Left ventricle myocardium inferior (tissue), 1 donor: Measurements from ENCODE around the gene PCDHGA1. TPM values are rescaled to one million over a fixed set of nuclear protein-coding genes. Genes with fewer than 3 reads are reported as not detected.
"Not testable (repeated sequence)": the region's sequence is repeated elsewhere in the genome, so short reads cannot be mapped to it uniquely, and the experiment has no call there.

ENCODE experiments used
- DNase-seq: peaks from one replicate; pipeline ENCODE4 v3.0.0-alpha.2; 2020
- H3K27ac ChIP-seq: fragments of 200-600 bp; replicated peaks from 2 replicates; pipeline ENCODE4 v1.8.0; 2021
- H3K27me3 ChIP-seq: fragments of 200-600 bp; 2 replicates; pipeline ENCODE4 v1.8.0; 2021; ENCODE audit warnings: low read depth
- H3K36me3 ChIP-seq: fragments of 200-600 bp; 2 replicates; pipeline ENCODE4 v1.8.0; 2021
- H3K4me1 ChIP-seq: fragments of 200-600 bp; 2 replicates; pipeline ENCODE4 v1.8.0; 2021
- H3K4me3 ChIP-seq: fragments of 200-600 bp; 2 replicates; pipeline ENCODE4 v1.8.0; 2021; ENCODE audit warnings: mild to moderate bottlenecking, moderate library complexity
- H3K9me3 ChIP-seq: fragments of 200-600 bp; replicated peaks from 2 replicates; pipeline ENCODE4 v1.8.0; 2021
- intact Hi-C: fragments of 100-400 bp; cut with micrococcal nuclease; formaldehyde crosslinking; loops from one replicate; pipeline ENCODE4 v1.11.0; 2022
- total RNA-seq: library from RNA; stranded (reverse); fragmentation: NEBNext Ultra II Directional; extraction: Animal tissue kit (Norgen Biotek cat#: 25700); gene quantifications from one replicate; pipeline ENCODE4 v1.2.1, GENCODE V29; 2021
- TF ChIP-seq, protein P1 (sequence below): fragments of 200-600 bp; IDR thresholded peaks from 2 replicates; pipeline ENCODE4 v1.8.0; 2021; ENCODE audit warnings: antibody characterized with exemption, mild to moderate bottlenecking, borderline replicate concordance
- donor health status: DM: no; HTN: yes; CAD: no; lungs with severe emphysema.

The PCDHGA1 gene
- total RNA-seq, 1 donor from 2014 or later = 3.1 TPM

- no peak overlapping the region for H3K27ac ChIP-seq
- no peak overlapping the region for H3K4me3 ChIP-seq
- peaks cover 96% of the 10 kb centered on the region for H3K9me3 ChIP-seq
- intact Hi-C loops = no loop called here
- no peak for DNase-seq
- H3K4me1 ChIP-seq = peaks cover 29% of the 10 kb centered on the region
- no peaks in the 10 kb centered on the region for H3K27me3 ChIP-seq
- H3K36me3 ChIP-seq = peaks cover 42% of the 10 kb centered on the region
- TF ChIP-seq, protein P1, sequence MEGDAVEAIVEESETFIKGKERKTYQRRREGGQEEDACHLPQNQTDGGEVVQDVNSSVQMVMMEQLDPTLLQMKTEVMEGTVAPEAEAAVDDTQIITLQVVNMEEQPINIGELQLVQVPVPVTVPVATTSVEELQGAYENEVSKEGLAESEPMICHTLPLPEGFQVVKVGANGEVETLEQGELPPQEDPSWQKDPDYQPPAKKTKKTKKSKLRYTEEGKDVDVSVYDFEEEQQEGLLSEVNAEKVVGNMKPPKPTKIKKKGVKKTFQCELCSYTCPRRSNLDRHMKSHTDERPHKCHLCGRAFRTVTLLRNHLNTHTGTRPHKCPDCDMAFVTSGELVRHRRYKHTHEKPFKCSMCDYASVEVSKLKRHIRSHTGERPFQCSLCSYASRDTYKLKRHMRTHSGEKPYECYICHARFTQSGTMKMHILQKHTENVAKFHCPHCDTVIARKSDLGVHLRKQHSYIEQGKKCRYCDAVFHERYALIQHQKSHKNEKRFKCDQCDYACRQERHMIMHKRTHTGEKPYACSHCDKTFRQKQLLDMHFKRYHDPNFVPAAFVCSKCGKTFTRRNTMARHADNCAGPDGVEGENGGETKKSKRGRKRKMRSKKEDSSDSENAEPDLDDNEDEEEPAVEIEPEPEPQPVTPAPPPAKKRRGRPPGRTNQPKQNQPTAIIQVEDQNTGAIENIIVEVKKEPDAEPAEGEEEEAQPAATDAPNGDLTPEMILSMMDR = no peak
Observed at GRCh38 chr5:141389153-141390042, 59.1 kb downstream of the PCDHGA1 start.

- Histone ChIP-seq H3K4me1 (peaks cover 29% of the 10 kb centered on the region), H3K9me3 (peaks cover 93% of the 10 kb centered on the region), H3K27me3 (no peaks in the 10 kb centered on the region), H3K27ac (no peak within 1 kb of the TSS), H3K4me3 (no peak within 1 kb of the TSS), H3K36me3 (peaks cover 35% of the 10 kb centered on the region)
- no peak for DNase-seq
- TF ChIP-seq, protein P1 = peak; percentile 39
- intact Hi-C loops = no loop called here
Observed at GRCh38 chr5:141392429-141393198, 62.3 kb downstream of the PCDHGA1 start, which contains the start of gene PCDHGA8. TSS of gene PCDHGA8 (plus strand) at chr5:141392633. CDS start at chr5:141392814, 181 bp downstream.

DNA sequence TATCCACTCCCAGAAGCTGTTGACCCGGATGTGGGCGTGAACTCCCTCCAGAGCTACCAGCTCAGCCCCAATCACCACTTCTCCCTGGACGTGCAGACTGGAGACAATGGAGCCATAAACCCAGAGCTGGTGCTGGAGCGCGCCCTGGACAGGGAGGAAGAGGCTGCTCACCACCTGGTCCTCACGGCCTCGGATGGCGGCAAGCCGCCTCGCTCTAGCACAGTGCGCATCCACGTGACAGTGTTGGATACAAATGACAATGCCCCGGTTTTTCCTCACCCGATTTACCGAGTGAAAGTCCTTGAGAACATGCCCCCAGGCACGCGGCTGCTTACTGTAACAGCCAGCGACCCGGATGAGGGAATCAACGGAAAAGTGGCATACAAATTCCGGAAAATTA lies 63.0 kb downstream of the PCDHGA1 start:
- DNase-seq = no peak
- Histone ChIP-seq H3K36me3 (peaks cover 35% of the 10 kb centered on the region), H3K4me1 (peaks cover 27% of the 10 kb centered on the region), H3K4me3 (no peak overlapping the region), H3K27me3 (no peaks in the 10 kb centered on the region), H3K9me3 (peaks cover 94% of the 10 kb centered on the region), H3K27ac (no peak overlapping the region)
- TF ChIP-seq, protein P1 = no peak
- intact Hi-C loops = no loop called here

- H3K4me1 ChIP-seq = peaks cover 32% of the 10 kb centered on the region
- peaks cover 93% of the 10 kb centered on the region for H3K9me3 ChIP-seq
- H3K4me3 ChIP-seq, DNase-seq, H3K27me3 ChIP-seq, H3K27ac ChIP-seq, intact Hi-C loops: not testable (repeated sequence)
- H3K36me3 ChIP-seq = peaks cover 30% of the 10 kb centered on the region
Observed at GRCh38 chr5:141394401-141395187, 64.3 kb downstream of the PCDHGA1 start.

- Histone ChIP-seq H3K4me1 (peaks cover 24% of the 10 kb centered on the region), H3K27ac (peak within 1 kb of the TSS; percentile 61), H3K4me3 (peak within 1 kb of the TSS; percentile 59), H3K36me3 (peaks cover 25% of the 10 kb centered on the region), H3K9me3 (peaks cover 93% of the 10 kb centered on the region)
- intact Hi-C loops, H3K27me3 ChIP-seq: not testable (repeated sequence)
- DNase-seq = peak; percentile 48
- TF ChIP-seq, protein P1 = peak; percentile 73
Observed at GRCh38 chr5:141397756-141398551, 67.6 kb downstream of the PCDHGA1 start, which contains the start of gene PCDHGB5. TSS of gene PCDHGB5 (plus strand) at chr5:141397947. CDS start at chr5:141398128, 181 bp downstream.
